Liver (tissue), 9 donors: ENCODE data around the gene CNOT4. TPM values are rescaled to one million over a fixed set of nuclear protein-coding genes. Genes with fewer than 3 reads are reported as not detected.

Experiments
- DNase-seq: peaks from one replicate; pipeline ENCODE4 v3.0.0-alpha.2; 2017; ENCODE audit warnings: low spot score
- H3K27ac ChIP-seq, 2 donors: one replicate each; pipeline ENCODE4 v1.7.0; 2013; ENCODE audit warnings: inconsistent platforms in 2 of 2, low read length in 2 of 2, control low read depth in 1 of 2, low read depth in 1 of 2, mild to moderate bottlenecking in 1 of 2
- H3K27me3 ChIP-seq, 4 donors: one replicate each; pipeline versions ENCODE4 v1.6.1 to v1.7.0; 2013; ENCODE audit warnings: low read length in 3 of 4, inconsistent platforms in 1 of 4, mild to moderate bottlenecking in 1 of 4, moderate library complexity in 1 of 4; ENCODE audit not compliant: control insufficient read depth in 4 of 4, insufficient read depth in 4 of 4
- H3K36me3 ChIP-seq, 4 donors: one replicate each; pipeline versions ENCODE4 v1.6.1 to v1.7.0; 2013; ENCODE audit warnings: low read length in 3 of 4, mild to moderate bottlenecking in 3 of 4, low read depth in 1 of 4, moderate library complexity in 1 of 4; ENCODE audit not compliant: control insufficient read depth in 4 of 4, insufficient read depth in 3 of 4
- H3K4me1 ChIP-seq, 4 donors: one replicate each; pipeline versions ENCODE4 v1.6.1 to v1.7.0; 2013; ENCODE audit warnings: low read length in 3 of 4, mild to moderate bottlenecking in 3 of 4, moderate library complexity in 1 of 4; ENCODE audit not compliant: control insufficient read depth in 4 of 4, insufficient read depth in 4 of 4
- H3K4me3 ChIP-seq, 3 donors: one replicate each; pipeline versions ENCODE4 v1.6.1 to v1.7.0; 2013; ENCODE audit warnings: low read length in 3 of 3, control low read depth in 1 of 3, low read depth in 1 of 3, mild to moderate bottlenecking in 1 of 3
- H3K9ac ChIP-seq, 2 donors: one replicate each; pipeline ENCODE4 v1.7.0; 2013; ENCODE audit warnings: low read length in 2 of 2, mild to moderate bottlenecking in 2 of 2, moderate library complexity in 2 of 2, control low read depth in 1 of 2, low read depth in 1 of 2
- H3K9me3 ChIP-seq, 4 donors: one replicate each; pipeline versions ENCODE4 v1.6.1 to v1.7.0; 2013; ENCODE audit warnings: low read length in 3 of 4; ENCODE audit not compliant: control insufficient read depth in 4 of 4
- ATF3 ChIP-seq: IDR thresholded peaks from 2 replicates; pipeline ENCODE4 v1.6.1; 2016; ENCODE audit warnings: antibody characterized with exemption
- CTCF ChIP-seq: fragments of 150-350 bp; IDR thresholded peaks from 2 replicates; pipeline ENCODE4 v1.5.1; 2017; ENCODE audit warnings: improper control_type of control experiment, low read depth, low read length; ENCODE audit not compliant: missing input control
- EGR1 ChIP-seq, 2 donors: IDR thresholded peaks; 2 replicates each; pipeline ENCODE4 v1.6.1; 2016 to 2018; ENCODE audit warnings: antibody characterized with exemption in 2 of 2, low read depth in 2 of 2
- FOXA1 ChIP-seq: IDR thresholded peaks from 2 replicates; pipeline ENCODE4 v1.6.1; 2016; ENCODE audit warnings: antibody characterized with exemption
- FOXA2 ChIP-seq: IDR thresholded peaks from 2 replicates; pipeline ENCODE4 v1.6.1; 2016; ENCODE audit warnings: antibody characterized with exemption
- GABPA ChIP-seq, 2 donors: IDR thresholded peaks in 1 of 2; conservative IDR thresholded peaks in 1 of 2; 2 replicates each; pipeline ENCODE4 v1.6.1; 2016; ENCODE audit warnings: antibody characterized with exemption in 2 of 2, mild to moderate bottlenecking in 1 of 2, moderate library complexity in 1 of 2
- HNF4A ChIP-seq, 2 donors: conservative IDR thresholded peaks; 2 replicates each; pipeline ENCODE4 v1.6.1; 2016; ENCODE audit warnings: antibody characterized with exemption in 2 of 2, mild to moderate bottlenecking in 2 of 2
- JUND ChIP-seq, 2 donors: IDR thresholded peaks; 2 replicates each; pipeline ENCODE4 v1.6.1; 2016; ENCODE audit warnings: antibody characterized with exemption in 2 of 2
- MAX ChIP-seq: IDR thresholded peaks from 2 replicates; pipeline ENCODE4 v1.6.1; 2016; ENCODE audit warnings: antibody characterized with exemption
- NR2F2 ChIP-seq: IDR thresholded peaks from 2 replicates; pipeline ENCODE4 v1.6.1; 2016; ENCODE audit warnings: antibody characterized with exemption
- RAD21 ChIP-seq, 2 donors: IDR thresholded peaks; 2 replicates each; pipeline ENCODE4 v1.6.1; 2016; ENCODE audit warnings: antibody characterized with exemption in 2 of 2, mild to moderate bottlenecking in 2 of 2
- REST ChIP-seq: IDR thresholded peaks from 2 replicates; pipeline ENCODE4 v1.6.1; 2016; ENCODE audit warnings: antibody characterized with exemption, mild to moderate bottlenecking
- RXRA ChIP-seq, 2 donors: IDR thresholded peaks; 2 replicates each; pipeline ENCODE4 v1.6.1; 2017 to 2018; ENCODE audit warnings: antibody characterized with exemption in 2 of 2, mild to moderate bottlenecking in 1 of 2
- SP1 ChIP-seq: IDR thresholded peaks from 2 replicates; pipeline ENCODE4 v1.6.1; 2018; ENCODE audit warnings: antibody characterized with exemption, mild to moderate bottlenecking
- YY1 ChIP-seq: IDR thresholded peaks from 2 replicates; pipeline ENCODE4 v1.6.1; 2016; ENCODE audit warnings: antibody characterized with exemption, mild to moderate bottlenecking
- ZBTB33 ChIP-seq: IDR thresholded peaks from 2 replicates; pipeline ENCODE4 v1.6.1; 2016; ENCODE audit warnings: antibody characterized with exemption
- polyA plus RNA-seq, 2 donors: library from polyadenylated mRNA; stranded (reverse) in 1 of 2; unstranded in 1 of 2; fragments of 200-250 nt in 1 of 2; fragments of >200 nt in 1 of 2; fragmentation: Nextera tagmentation in 1 of 2; extraction: Ambion mirVana in 1 of 2; gene quantifications; one replicate each; pipeline versions ENCODE4 v1.2.1 to v1.2.3, GENCODE V29; 2013 to 2015
- total RNA-seq, 2 donors: library from RNA; depleted of rRNA; stranded (reverse); fragments of >200 nt; gene quantifications; one replicate each; pipeline ENCODE4 v1.2.3, GENCODE V29; 2014
- donor health status: healthy.
- donor health status: healthy.
- donor health status: healthy.
- donor health status: healthy.
- donor health status: healthy.

CNOT4 gene
- total and polyA plus RNA-seq, 4 donors, result 3.7 to 11.1 (median 8.6) TPM

- TF ChIP-seq ATF3, result no peak
- no peak for TF ChIP-seq YY1
- TF ChIP-seq JUND (IDR thresholded peaks at IDR 0.05), result no peak
- TF ChIP-seq REST, result no peak
- TF ChIP-seq ZBTB33, result no peak
- no peak for TF ChIP-seq FOXA2
- TF ChIP-seq RAD21 (IDR thresholded peaks at IDR 0.05), result no peak
- no peak for TF ChIP-seq NR2F2
- TF ChIP-seq EGR1 (IDR thresholded peaks at IDR 0.05; ENCODE audit: low read depth in 2 of 2), result no peak
- TF ChIP-seq GABPA (IDR thresholded peaks at IDR 0.05 in 1 of 2, conservative IDR thresholded peaks at IDR 0.05 in 1 of 2), result no peak
- no peak for TF ChIP-seq RXRA (IDR thresholded peaks at IDR 0.05)
- no peak for TF ChIP-seq SP1
- no peak for TF ChIP-seq FOXA1
- no peak for TF ChIP-seq CTCF
- TF ChIP-seq HNF4A (conservative IDR thresholded peaks at IDR 0.05), result no peak
- TF ChIP-seq MAX, result no peak
- no peak overlapping the region for H3K27ac ChIP-seq
- H3K9ac ChIP-seq, result no peak overlapping the region
- H3K9me3 ChIP-seq, result no peaks in the 10 kb centered on the region
- no peak overlapping the region for H3K4me3 ChIP-seq
- H3K27me3 ChIP-seq, result no peaks in the 10 kb centered on the region
- no peak for DNase-seq
- H3K36me3 ChIP-seq, result no peaks in the 10 kb centered on the region
- H3K4me1 ChIP-seq, result peaks cover 0 to 4% (median 2%) of the 10 kb centered on the region in 4 donors
Measured at GRCh38 chr7:135377171-135377570, 132.7 kb downstream of the CNOT4 start.
